ENCODE results near the gene OR7A10. TPM values are rescaled to one million over a fixed set of nuclear protein-coding genes. Genes with fewer than 3 reads are reported as not detected.

Gene OR7A10
- polyA plus RNA-seq, 1 donor from 2014 or later: not detected

- Histone ChIP-seq H3K79me2 (replicated peaks; ENCODE audit: insufficient read depth, low read length) (no peaks in the 10 kb centered on the region), H3K4me3 (ENCODE audit: low read length) (no peak overlapping the region), H3K27me3 (ENCODE audit: insufficient read depth, low read depth, low read length) (no peaks in the 10 kb centered on the region), H3K27ac (ENCODE audit: low read length) (no peak overlapping the region), H3K36me3 (ENCODE audit: insufficient read depth, low read length) (no peaks in the 10 kb centered on the region), H3K4me2 (ENCODE audit: low read length) (no peak overlapping the region), H3F3A (ENCODE audit: insufficient read depth, low read length, poor library complexity, severe bottlenecking) (no peaks in the 10 kb centered on the region), H3K9ac (ENCODE audit: low read length) (no peak overlapping the region), H3K9me2 (ENCODE audit: insufficient read depth, low read length) (no peaks in the 10 kb centered on the region), H2AFZ (ENCODE audit: low read depth, low read length) (no peak overlapping the region), H3K9me3 (ENCODE audit: low read length) (no peaks in the 10 kb centered on the region), H4K20me1 (ENCODE audit: insufficient read depth) (no peaks in the 10 kb centered on the region)
- TF ChIP-seq EZH2 (IDR thresholded peaks at IDR 0.05; ENCODE audit: borderline replicate concordance, insufficient read depth, low read length, poor library complexity, severe bottlenecking) (no peak), MXI1 (conservative IDR thresholded peaks at IDR 0.05; ENCODE audit: poor library complexity, severe bottlenecking) (no peak), RAD21 (conservative IDR thresholded peaks at IDR 0.05) (no peak), TAF1 (IDR thresholded peaks at IDR 0.05; ENCODE audit: low read depth) (no peak), POLR2AphosphoS5 (IDR thresholded peaks at IDR 0.05) (no peak), SMC3 (conservative IDR thresholded peaks at IDR 0.05; ENCODE audit: poor library complexity) (no peak), EP300 (conservative IDR thresholded peaks at IDR 0.05; ENCODE audit: poor library complexity, severe bottlenecking) (no peak), REST (IDR thresholded peaks at IDR 0.05; ENCODE audit: borderline replicate concordance) (no peak)
These were observed 5.1 kb downstream of the OR7A10 start for GRCh38 chr19:14843578-14843977.

DNA sequence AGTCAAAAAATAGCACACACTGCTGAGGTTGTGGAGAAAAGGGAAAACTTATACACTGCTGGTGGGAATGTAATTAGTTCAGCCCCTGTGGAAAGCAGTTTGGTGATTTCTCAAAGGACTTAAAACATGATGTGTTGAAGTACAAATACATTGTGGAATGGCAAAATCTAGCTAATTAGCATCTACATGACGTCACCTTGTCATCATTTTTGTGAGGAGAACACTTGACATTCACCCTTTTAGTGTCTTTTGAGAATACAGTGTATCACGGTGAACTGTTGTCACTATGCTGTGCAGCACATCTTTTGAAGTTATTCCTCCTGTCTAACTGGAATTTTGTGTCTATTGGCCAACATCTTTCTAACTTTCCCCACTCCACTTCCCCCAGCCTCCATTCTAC, 5.6 kb downstream of the OR7A10 start:
- Histone ChIP-seq H4K20me1 (ENCODE audit: insufficient read depth) (no peaks in the 10 kb centered on the region), H3K9me2 (ENCODE audit: insufficient read depth, low read length) (no peaks in the 10 kb centered on the region), H3K79me2 (replicated peaks; ENCODE audit: insufficient read depth, low read length) (no peaks in the 10 kb centered on the region), H2AFZ (ENCODE audit: low read depth, low read length) (no peak overlapping the region), H3K36me3 (ENCODE audit: insufficient read depth, low read length) (no peaks in the 10 kb centered on the region), H3F3A (ENCODE audit: insufficient read depth, low read length, poor library complexity, severe bottlenecking) (no peaks in the 10 kb centered on the region), H3K27me3 (ENCODE audit: insufficient read depth, low read depth, low read length) (no peaks in the 10 kb centered on the region), H3K9ac (ENCODE audit: low read length) (no peak overlapping the region), H3K4me2 (ENCODE audit: low read length) (no peak overlapping the region), H3K4me3 (ENCODE audit: low read length) (no peak overlapping the region), H3K9me3 (ENCODE audit: low read length) (no peaks in the 10 kb centered on the region), H3K27ac (ENCODE audit: low read length) (no peak overlapping the region)
- TF ChIP-seq CTCF (IDR thresholded peaks at IDR 0.05; ENCODE audit: poor library complexity, severe bottlenecking) (no peak), MXI1 (conservative IDR thresholded peaks at IDR 0.05; ENCODE audit: poor library complexity, severe bottlenecking) (no peak), SMC3 (conservative IDR thresholded peaks at IDR 0.05; ENCODE audit: poor library complexity) (no peak), TAF1 (IDR thresholded peaks at IDR 0.05; ENCODE audit: low read depth) (no peak), POLR2AphosphoS5 (IDR thresholded peaks at IDR 0.05) (no peak), REST (IDR thresholded peaks at IDR 0.05; ENCODE audit: borderline replicate concordance) (no peak), EZH2 (IDR thresholded peaks at IDR 0.05; ENCODE audit: borderline replicate concordance, insufficient read depth, low read length, poor library complexity, severe bottlenecking) (no peak), EP300 (conservative IDR thresholded peaks at IDR 0.05; ENCODE audit: poor library complexity, severe bottlenecking) (no peak), RAD21 (conservative IDR thresholded peaks at IDR 0.05) (no peak)

Measured in neural cell (in vitro differentiated cells).